ENCODE measurements around the gene MIDN. TPM values are rescaled to one million over a fixed set of nuclear protein-coding genes. Genes with fewer than 3 reads are reported as not detected.

Gene MIDN
- total and polyA plus RNA-seq, 2 donors = 12.2 to 64.3 TPM

- H3K4me1 ChIP-seq (ENCODE audit: insufficient read depth) = peaks cover 2% of the 10 kb centered on the region
- 25% methylated on average over 17 of the region's 17 CpGs for WGBS
- DNase-seq (ENCODE audit: extremely low spot score) = no peak
Measured at GRCh38 chr19:1259206-1259875, 11.0 kb downstream of the MIDN start.

DNA sequence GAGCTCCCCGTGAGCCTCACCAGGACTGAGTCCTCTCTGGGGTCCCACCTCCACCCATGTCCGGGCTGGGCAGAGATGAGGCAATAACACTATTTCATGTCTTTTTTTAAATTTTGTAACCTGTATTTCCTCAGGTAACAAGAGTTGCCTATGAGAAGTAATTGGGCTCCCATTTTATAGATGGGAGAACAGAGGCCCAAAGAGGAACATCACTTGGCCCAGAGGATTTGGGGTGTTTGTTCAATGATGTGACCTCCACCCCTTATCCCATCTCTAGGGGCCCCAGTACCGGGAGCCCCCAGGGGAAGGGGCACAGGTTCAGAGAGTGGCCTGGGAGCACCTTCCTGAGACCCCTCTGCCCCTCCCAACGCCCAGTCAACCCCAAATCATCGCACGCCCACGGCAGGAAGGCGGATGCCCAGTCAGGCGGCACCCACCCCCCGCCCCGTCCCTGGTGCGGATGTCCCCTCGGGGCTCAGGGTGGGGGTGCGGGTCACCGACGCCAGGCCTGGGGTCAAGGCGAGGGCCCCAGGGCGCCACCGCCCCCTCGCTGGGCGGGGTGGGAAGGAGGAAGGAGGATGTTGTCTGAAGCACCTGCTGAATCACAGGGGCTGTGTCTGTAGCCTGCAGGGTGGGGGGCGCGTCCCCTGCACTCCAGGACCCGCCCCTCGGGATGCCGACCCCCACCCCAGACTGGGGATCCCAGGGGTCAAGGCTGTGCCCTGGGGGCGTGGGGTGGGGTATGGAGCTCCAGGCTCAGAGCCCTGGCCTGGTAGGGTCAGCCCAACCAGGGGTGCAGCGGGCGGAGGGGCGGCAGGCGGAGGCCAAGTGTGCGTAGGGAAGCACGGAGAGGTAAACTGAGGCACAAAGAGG, 11.7 kb downstream of the MIDN start:
- DNase-seq (ENCODE audit: extremely low spot score) = no peak
- 21% methylated on average over 33 of the region's 33 CpGs for WGBS
- H3K27ac ChIP-seq (ENCODE audit: low read depth) = peak overlapping the region; percentile 94
- peaks cover 7% of the 10 kb centered on the region for H3K36me3 ChIP-seq (ENCODE audit: insufficient read depth)
- peaks cover 2% of the 10 kb centered on the region for H3K4me1 ChIP-seq (ENCODE audit: insufficient read depth)
- peak overlapping the region; percentile 12 for H3K4me3 ChIP-seq (ENCODE audit: low read depth, low read length)

More at GRCh38 chr19:1259206-1259875, 11.0 kb downstream of the MIDN start:
- peaks cover 11% of the 10 kb centered on the region for H3K36me3 ChIP-seq (ENCODE audit: insufficient read depth)
- H3K27ac ChIP-seq (ENCODE audit: low read depth) = peak overlapping the region; percentile 94
- H3K4me3 ChIP-seq (ENCODE audit: low read depth, low read length) = no peak overlapping the region

GRCh38 chr19:1260749-1261537, 12.6 kb downstream of the MIDN start:
- Histone ChIP-seq H3K27ac (ENCODE audit: low read depth) (peak overlapping the region; percentile 94), H3K4me1 (ENCODE audit: insufficient read depth) (peaks cover 2% of the 10 kb centered on the region), H3K4me3 (ENCODE audit: low read depth, low read length) (peak overlapping the region; percentile 44), H3K36me3 (ENCODE audit: insufficient read depth) (peaks cover 3% of the 10 kb centered on the region)
- under 1% methylated on average over 83 of the region's 83 CpGs for WGBS
- peak; percentile 82 for DNase-seq (ENCODE audit: extremely low spot score)

DNA sequence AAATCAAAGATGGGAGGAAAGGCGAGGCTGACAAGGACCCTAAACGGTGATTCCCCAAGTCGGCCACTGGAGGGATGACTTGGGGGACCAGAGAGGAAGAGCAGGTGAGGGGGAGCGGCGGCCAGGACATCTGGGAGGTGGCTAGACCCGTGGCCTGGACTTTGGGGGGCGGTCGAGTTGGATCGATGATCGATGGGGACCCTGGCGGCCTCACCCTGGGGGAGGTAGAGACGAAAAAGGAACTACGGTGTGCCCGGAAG, 13.1 kb downstream of the MIDN start:
- peak overlapping the region; percentile 44 for H3K4me3 ChIP-seq (ENCODE audit: low read depth, low read length)
- peaks cover 2% of the 10 kb centered on the region for H3K4me1 ChIP-seq (ENCODE audit: insufficient read depth)
- DNase-seq (ENCODE audit: extremely low spot score) = no peak
- H3K27ac ChIP-seq (ENCODE audit: low read depth) = peak overlapping the region; percentile 86
- 20% methylated on average over 14 of the region's 14 CpGs for WGBS
- peaks cover 3% of the 10 kb centered on the region for H3K36me3 ChIP-seq (ENCODE audit: insufficient read depth)

- Histone ChIP-seq H3K27ac (ENCODE audit: low read depth) (peak overlapping the region; percentile 86), H3K4me3 (ENCODE audit: low read depth, low read length) (no peak overlapping the region), H3K4me1 (ENCODE audit: insufficient read depth) (peaks cover 2% of the 10 kb centered on the region), H3K36me3 (ENCODE audit: insufficient read depth) (peaks cover 2% of the 10 kb centered on the region)
- DNase-seq (ENCODE audit: extremely low spot score) = no peak
- WGBS = 37% methylated on average over 28 of the region's 28 CpGs
Measured at GRCh38 chr19:1261798-1262622, 13.6 kb downstream of the MIDN start.

GRCh38 chr19:1262623-1263123, 14.3 kb downstream of the MIDN start:
- no peak for DNase-seq (ENCODE audit: extremely low spot score)
- 62% methylated on average over 21 of the region's 21 CpGs for WGBS
- H3K27ac ChIP-seq (ENCODE audit: low read depth) = peak overlapping the region; percentile 86
- no peaks in the 10 kb centered on the region for H3K36me3 ChIP-seq (ENCODE audit: insufficient read depth)
- H3K4me1 ChIP-seq (ENCODE audit: insufficient read depth) = peaks cover 2% of the 10 kb centered on the region
- H3K4me3 ChIP-seq (ENCODE audit: low read depth, low read length) = no peak overlapping the region

GRCh38 chr19:1263188-1263587, 14.8 kb downstream of the MIDN start:
- Histone ChIP-seq H3K4me1 (ENCODE audit: insufficient read depth) (peaks cover 2% of the 10 kb centered on the region), H3K36me3 (ENCODE audit: insufficient read depth) (no peaks in the 10 kb centered on the region), H3K4me3 (ENCODE audit: low read depth, low read length) (no peak overlapping the region), H3K27ac (ENCODE audit: low read depth) (no peak overlapping the region)
- WGBS = 78% methylated on average over 5 of the region's 5 CpGs
- DNase-seq (ENCODE audit: extremely low spot score) = no peak

- Histone ChIP-seq H3K27ac (ENCODE audit: low read depth) (peak overlapping the region; percentile 28), H3K4me1 (ENCODE audit: insufficient read depth) (no peaks in the 10 kb centered on the region), H3K4me3 (ENCODE audit: low read depth, low read length) (no peak overlapping the region), H3K36me3 (ENCODE audit: insufficient read depth) (no peaks in the 10 kb centered on the region)
- no peak for DNase-seq (ENCODE audit: extremely low spot score)
- WGBS = 66% methylated on average over 26 of the region's 26 CpGs
Measured at GRCh38 chr19:1264801-1265614, 16.6 kb downstream of the MIDN start.

GRCh38 chr19:1265615-1266128, 17.3 kb downstream of the MIDN start:
- H3K36me3 ChIP-seq (ENCODE audit: insufficient read depth) = no peaks in the 10 kb centered on the region
- WGBS = 7% methylated on average over 28 of the region's 28 CpGs
- peak overlapping the region; percentile 68 for H3K27ac ChIP-seq (ENCODE audit: low read depth)
- no peak for DNase-seq (ENCODE audit: extremely low spot score)
- no peak overlapping the region for H3K4me3 ChIP-seq (ENCODE audit: low read depth, low read length)
- no peaks in the 10 kb centered on the region for H3K4me1 ChIP-seq (ENCODE audit: insufficient read depth)

DNA sequence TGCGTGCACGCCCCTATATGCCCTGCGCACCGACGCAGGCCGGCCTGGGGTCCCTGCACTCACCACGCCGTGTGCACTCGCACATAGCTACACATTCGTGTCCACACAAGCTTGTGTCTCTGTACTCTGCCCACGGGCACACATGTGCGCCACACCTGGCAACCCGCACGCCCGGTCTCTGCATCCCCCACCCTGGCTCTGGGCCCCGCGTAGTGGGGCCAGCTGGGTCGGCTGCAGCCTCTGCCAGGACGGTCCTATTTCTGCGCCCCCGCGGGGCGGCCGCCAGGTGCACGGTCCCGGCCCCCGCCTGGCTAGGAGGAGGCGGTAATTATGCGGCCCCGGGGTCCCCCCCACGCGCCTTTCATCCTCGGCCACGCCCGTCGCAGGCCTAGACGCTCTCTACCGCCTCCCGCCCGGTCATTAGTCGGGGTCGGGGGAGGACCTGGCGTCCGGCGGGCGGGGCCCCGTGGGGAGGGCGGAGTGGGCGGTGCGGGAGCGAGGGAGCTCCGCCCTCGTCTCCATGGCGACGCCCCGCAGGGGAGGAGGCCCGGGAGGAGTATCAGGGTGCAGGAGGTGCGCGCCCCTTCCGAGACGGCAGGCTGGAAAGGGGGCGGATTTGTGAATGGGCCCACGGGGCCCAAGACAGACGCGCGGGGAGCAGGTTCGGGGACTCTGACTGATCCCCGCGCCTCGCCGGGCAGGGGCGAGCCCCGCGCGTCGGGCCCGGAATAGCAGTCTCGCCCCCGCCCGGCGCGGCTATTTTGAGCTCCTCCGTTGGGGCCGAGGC, 17.9 kb downstream of the MIDN start:
- Histone ChIP-seq H3K4me3 (ENCODE audit: low read depth, low read length) (peak overlapping the region; percentile 33), H3K4me1 (ENCODE audit: insufficient read depth) (no peaks in the 10 kb centered on the region), H3K27ac (ENCODE audit: low read depth) (peak overlapping the region; percentile 68), H3K36me3 (ENCODE audit: insufficient read depth) (no peaks in the 10 kb centered on the region)
- WGBS = 2% methylated on average over 84 of the region's 84 CpGs
- no peak for DNase-seq (ENCODE audit: extremely low spot score)

GRCh38 chr19:1266916-1267476, 18.6 kb downstream of the MIDN start:
- no peak for DNase-seq (ENCODE audit: extremely low spot score)
- peak overlapping the region; percentile 68 for H3K27ac ChIP-seq (ENCODE audit: low read depth)
- peak overlapping the region; percentile 33 for H3K4me3 ChIP-seq (ENCODE audit: low read depth, low read length)
- H3K36me3 ChIP-seq (ENCODE audit: insufficient read depth) = no peaks in the 10 kb centered on the region
- no peaks in the 10 kb centered on the region for H3K4me1 ChIP-seq (ENCODE audit: insufficient read depth)
- WGBS = under 1% methylated on average over 59 of the region's 59 CpGs

Data from urinary bladder (tissue), 4 donors.